Hepatocyte (in vitro differentiated cells): ENCODE results near the gene KRTAP10-8.

Source experiments
- EZH2 ChIP-seq: fragments of 200-600 bp; sonication (generic); IDR thresholded peaks from 2 replicates; pipeline ENCODE4 v1.6.1; 2016; ENCODE audit warnings: antibody characterized with exemption, mild to moderate bottlenecking, borderline replicate concordance
- TF ChIP-seq, protein P1 (sequence below): fragments of 200-600 bp; sonication (generic); IDR thresholded peaks from 2 replicates; pipeline ENCODE4 v1.5.1; 2016; ENCODE audit warnings: antibody characterized with exemption, mild to moderate bottlenecking; ENCODE audit not compliant: poor library complexity

DNA sequence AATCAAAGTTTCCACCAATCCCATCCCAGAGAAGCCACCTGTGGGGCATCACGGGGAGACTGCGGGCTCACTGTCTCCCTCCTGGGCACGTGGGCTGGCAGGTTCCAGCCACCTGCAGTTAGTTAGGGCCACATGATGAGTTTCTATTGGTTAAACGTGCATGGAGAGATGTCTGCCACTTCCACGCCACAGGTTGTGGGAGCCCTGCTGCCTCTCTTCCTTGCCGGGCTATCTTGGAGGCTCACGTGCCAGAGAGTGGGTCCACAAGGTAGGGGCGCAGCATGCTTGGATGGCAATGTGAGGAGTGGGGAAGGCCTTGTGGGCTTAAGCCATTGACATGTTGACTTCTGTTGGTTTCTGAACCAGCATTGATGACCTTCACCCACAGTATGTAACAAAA lies 8.0 kb upstream of the KRTAP10-8 start:
- TF ChIP-seq EZH2 = no peak
- TF ChIP-seq, protein P1, sequence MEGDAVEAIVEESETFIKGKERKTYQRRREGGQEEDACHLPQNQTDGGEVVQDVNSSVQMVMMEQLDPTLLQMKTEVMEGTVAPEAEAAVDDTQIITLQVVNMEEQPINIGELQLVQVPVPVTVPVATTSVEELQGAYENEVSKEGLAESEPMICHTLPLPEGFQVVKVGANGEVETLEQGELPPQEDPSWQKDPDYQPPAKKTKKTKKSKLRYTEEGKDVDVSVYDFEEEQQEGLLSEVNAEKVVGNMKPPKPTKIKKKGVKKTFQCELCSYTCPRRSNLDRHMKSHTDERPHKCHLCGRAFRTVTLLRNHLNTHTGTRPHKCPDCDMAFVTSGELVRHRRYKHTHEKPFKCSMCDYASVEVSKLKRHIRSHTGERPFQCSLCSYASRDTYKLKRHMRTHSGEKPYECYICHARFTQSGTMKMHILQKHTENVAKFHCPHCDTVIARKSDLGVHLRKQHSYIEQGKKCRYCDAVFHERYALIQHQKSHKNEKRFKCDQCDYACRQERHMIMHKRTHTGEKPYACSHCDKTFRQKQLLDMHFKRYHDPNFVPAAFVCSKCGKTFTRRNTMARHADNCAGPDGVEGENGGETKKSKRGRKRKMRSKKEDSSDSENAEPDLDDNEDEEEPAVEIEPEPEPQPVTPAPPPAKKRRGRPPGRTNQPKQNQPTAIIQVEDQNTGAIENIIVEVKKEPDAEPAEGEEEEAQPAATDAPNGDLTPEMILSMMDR = no peak
